VCaP (cell line): ENCODE results near the gene SLC31A2.

Experiments used
- H3K27ac ChIP-seq: fragments of 450-650 bp; 2 replicates; pipeline ENCODE4 v1.5.1; 2017
- TF ChIP-seq, protein P1 (sequence below): fragments of 450-650 bp; conservative IDR thresholded peaks from 2 replicates; pipeline ENCODE4 v1.5.1; 2017; ENCODE audit warnings: mild to moderate bottlenecking, moderate library complexity

The SLC31A2 gene

DNA sequence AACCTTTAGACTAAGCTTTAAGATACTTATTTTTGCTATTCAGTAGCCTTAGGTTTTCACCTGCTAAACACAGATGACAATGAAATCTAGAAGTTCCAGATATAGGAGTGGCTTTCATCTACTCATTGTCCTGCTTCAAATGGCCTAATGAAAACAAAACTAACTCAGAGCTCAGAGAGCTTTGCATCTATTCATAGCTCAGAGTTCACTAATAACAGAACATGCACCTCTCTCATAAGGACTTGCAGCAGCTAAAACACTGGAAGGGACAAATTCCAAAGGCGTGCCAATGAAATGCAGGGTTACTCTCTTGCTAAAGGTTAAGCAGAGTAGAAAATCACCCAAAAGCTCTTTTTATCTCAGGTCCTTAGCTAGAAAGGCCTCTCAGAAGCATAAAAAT lies 29.0 kb downstream of the SLC31A2 start:
- H3K27ac ChIP-seq = no peak overlapping the region
- TF ChIP-seq, protein P1, sequence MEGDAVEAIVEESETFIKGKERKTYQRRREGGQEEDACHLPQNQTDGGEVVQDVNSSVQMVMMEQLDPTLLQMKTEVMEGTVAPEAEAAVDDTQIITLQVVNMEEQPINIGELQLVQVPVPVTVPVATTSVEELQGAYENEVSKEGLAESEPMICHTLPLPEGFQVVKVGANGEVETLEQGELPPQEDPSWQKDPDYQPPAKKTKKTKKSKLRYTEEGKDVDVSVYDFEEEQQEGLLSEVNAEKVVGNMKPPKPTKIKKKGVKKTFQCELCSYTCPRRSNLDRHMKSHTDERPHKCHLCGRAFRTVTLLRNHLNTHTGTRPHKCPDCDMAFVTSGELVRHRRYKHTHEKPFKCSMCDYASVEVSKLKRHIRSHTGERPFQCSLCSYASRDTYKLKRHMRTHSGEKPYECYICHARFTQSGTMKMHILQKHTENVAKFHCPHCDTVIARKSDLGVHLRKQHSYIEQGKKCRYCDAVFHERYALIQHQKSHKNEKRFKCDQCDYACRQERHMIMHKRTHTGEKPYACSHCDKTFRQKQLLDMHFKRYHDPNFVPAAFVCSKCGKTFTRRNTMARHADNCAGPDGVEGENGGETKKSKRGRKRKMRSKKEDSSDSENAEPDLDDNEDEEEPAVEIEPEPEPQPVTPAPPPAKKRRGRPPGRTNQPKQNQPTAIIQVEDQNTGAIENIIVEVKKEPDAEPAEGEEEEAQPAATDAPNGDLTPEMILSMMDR = no peak

DNA sequence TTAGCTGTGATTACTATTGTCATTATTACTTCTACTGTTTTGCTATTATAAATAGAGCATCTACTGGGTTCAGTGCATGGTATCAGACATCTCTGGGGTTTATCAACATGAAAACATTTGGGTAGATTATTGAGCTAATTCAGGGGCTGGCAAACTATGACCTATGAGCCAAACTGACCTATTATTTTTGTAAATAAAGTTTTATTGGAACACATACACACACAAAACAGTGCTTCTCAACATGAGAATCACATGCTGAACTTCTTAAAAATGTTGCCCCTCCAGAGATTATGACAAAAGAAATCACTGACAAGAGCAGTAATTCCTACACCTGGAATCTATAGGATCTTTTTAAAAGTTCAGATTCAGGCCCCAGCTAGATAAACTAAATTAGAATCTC lies 30.4 kb downstream of the SLC31A2 start:
- no peak overlapping the region for H3K27ac ChIP-seq
- TF ChIP-seq, protein P1 = no peak

DNA sequence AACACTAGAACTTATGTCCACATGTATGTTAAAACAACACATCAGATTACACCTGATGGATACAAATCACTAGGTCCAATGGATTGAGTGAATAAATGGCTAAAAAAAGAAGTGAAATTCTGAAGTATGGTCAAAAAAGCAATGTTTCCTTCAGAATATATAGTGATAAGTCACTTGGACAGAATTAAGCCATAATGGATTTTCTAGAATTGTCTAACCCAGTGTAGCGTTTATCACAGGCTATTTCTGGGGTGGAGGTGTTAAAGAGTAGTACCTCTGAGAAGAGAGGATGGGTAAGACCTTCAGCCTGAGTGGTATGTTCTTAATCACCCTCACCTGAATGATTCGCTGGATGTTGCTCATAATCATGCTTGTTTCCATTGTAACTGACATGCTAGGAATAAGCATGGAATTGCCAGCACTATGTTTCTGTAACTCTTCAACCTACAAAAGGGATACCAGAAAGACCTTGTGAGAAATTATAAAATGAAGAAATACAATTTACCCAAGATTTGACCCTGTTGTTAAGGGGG lies 33.2 kb downstream of the SLC31A2 start:
- no peak overlapping the region for H3K27ac ChIP-seq
- TF ChIP-seq, protein P1 = no peak

DNA sequence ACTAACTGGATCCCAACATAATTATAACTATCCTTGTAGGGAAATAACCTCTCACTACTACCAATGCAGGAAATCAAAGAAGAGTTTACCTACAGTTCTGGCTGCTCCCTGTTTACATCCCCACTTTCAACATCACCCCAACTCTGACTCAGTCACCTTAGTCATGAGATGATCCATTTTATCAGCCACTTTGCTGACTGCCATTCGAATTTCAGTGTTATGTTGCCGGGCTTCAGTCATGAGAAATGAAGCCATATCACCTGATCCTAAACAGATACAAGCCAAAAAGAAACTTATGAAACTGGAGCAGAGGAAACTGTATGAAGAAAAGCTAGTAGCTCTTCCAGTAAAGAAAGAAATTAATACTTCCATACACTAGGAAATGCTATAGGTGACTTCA lies 33.7 kb downstream of the SLC31A2 start:
- no peak overlapping the region for H3K27ac ChIP-seq
- TF ChIP-seq, protein P1 = no peak

DNA sequence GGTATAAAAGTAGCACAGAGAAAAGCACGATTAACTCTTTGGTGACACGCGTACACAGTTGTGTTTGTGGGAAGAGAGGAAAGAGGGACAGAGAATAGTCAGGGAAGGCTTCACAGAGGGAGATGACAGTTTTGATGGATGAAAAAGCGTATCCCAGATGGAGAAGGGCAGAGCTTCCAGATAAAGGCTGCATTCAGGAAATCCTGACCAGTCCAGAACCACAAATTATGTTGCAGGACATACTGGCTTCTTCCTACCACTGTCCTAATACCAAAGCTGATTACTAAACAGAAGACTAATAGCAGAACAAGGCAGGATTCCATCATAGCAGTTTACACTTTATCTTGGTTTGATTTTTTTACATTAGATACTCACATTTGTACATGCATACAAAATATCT lies 34.5 kb downstream of the SLC31A2 start:
- no peak overlapping the region for H3K27ac ChIP-seq
- TF ChIP-seq, protein P1 = no peak

DNA sequence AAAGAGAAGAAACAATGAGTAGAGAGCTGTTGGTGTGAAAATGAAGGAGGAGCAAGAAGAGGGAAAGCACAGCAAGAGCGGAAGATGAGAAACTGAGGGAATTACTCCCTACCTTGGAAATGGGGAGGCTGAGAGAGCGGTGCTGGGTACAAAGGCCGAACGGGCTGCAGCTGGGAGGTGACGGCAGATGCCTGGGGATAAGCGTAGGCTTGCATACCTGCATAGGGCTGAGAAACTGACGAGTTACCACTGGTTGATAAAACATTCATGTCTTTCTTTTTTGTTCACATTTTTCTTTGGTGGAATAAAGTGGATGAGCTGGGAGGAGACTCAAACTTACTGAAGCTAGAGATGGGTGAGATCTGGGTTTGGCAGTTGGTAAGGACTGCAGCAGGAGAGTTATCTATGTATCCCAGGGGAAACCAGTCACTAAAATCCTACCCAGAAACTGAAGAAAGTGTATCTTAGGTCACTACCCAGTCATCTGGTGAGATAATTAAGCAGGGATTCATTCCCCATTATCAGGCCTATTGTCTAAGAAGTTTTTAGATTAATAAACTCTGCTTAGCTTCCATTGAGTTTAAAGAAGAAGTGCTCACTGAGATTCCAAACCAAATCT lies 35.4 kb downstream of the SLC31A2 start:
- no peak overlapping the region for H3K27ac ChIP-seq
- TF ChIP-seq, protein P1 = no peak

DNA sequence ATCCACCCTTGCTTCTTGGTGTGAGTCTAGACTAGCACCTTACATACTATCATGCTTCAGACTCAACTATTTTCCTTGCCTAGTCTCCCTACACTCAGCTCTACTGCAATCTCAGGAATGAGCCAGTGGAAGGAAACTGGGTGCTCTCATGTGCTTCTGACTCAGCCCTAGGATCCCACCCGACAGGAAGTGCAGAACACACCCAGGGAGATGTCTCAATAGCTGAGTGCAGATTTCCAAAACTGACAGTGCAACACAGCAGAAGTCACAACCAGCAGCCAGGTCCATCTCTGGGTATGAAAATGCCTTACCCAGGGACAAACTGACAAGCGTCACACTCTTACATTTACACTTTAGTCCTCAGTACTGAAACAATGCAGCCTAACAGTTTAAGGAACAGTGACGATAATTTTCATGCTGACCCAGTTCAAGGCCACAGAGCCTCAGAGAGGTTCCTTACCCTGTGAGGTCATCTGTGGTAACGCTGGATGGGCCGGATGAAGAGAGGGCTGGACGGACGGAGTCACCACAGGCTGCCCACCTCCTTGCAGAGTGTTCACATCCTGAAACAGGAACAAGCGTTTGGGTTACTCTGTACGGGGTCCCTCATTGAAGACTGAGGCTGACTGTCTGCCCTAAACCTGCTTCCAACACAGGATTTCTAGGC lies 37.3 kb downstream of the SLC31A2 start:
- TF ChIP-seq, protein P1 = no peak
- H3K27ac ChIP-seq = no peak overlapping the region
